HG03521 (cell line): Measurements from ENCODE around the gene SLC34A3.
"Not testable (repeated sequence)": the region's sequence is repeated elsewhere in the genome, so short reads cannot be mapped to it uniquely, and the experiment has no call there.

ENCODE experiments used
- ATAC-seq: cut with Tn5 transposase; IDR thresholded peaks from one replicate; pipeline ENCODE4 v1.9.1; 2021; ENCODE audit warnings: mild to moderate bottlenecking, moderate library complexity; ENCODE audit not compliant: unreplicated experiment

SLC34A3 gene

GRCh38 chr9:137241490-137242268 is 11.0 kb downstream of the SLC34A3 start:
- ATAC-seq: peak; percentile 2

- ATAC-seq: no peak
Observed at GRCh38 chr9:137242269-137243203, 11.8 kb downstream of the SLC34A3 start.

- ATAC-seq: not testable (repeated sequence)
Observed at GRCh38 chr9:137243266-137243625, 12.5 kb downstream of the SLC34A3 start.

GRCh38 chr9:137243626-137244485 is 13.2 kb downstream of the SLC34A3 start:
- ATAC-seq: no peak

GRCh38 chr9:137244486-137245449 is 14.1 kb downstream of the SLC34A3 start:
- no peak for ATAC-seq

GRCh38 chr9:137245450-137246421 is 15.0 kb downstream of the SLC34A3 start:
- no peak for ATAC-seq

GRCh38 chr9:137247135-137247915 is 16.6 kb downstream of the SLC34A3 start:
- ATAC-seq: no peak

GRCh38 chr9:137247916-137248175 is 17.1 kb downstream of the SLC34A3 start:
- ATAC-seq: no peak

- no peak for ATAC-seq
Observed at GRCh38 chr9:137250329-137251193, 19.9 kb downstream of the SLC34A3 start.

GRCh38 chr9:137251194-137251461 is 20.4 kb downstream of the SLC34A3 start, which contains the start of gene STPG3:
Gene STPG3 (plus strand): TSS chr9:137251286. CDS start chr9:137251287, 1 bp downstream.
- ATAC-seq: no peak

- no peak for ATAC-seq
Observed at GRCh38 chr9:137251490-137252268, 21.0 kb downstream of the SLC34A3 start.

GRCh38 chr9:137252555-137253506 is 22.1 kb downstream of the SLC34A3 start:
- no peak for ATAC-seq

GRCh38 chr9:137253717-137254623 is 23.3 kb downstream of the SLC34A3 start:
- ATAC-seq: no peak
